Ishikawa (cell line): ENCODE measurements around the gene FOXP1.

ENCODE experiments used
- CEBPB ChIP-seq: IDR thresholded peaks from 2 replicates; pipeline ENCODE4 v1.6.1; 2012
- CREB1 ChIP-seq: IDR thresholded peaks from 2 replicates; pipeline ENCODE4 v1.6.1; 2012; ENCODE audit warnings: low read depth
- EGR1 ChIP-seq: IDR thresholded peaks from 2 replicates; pipeline ENCODE4 v1.6.1; 2012
- EP300 ChIP-seq: IDR thresholded peaks from 2 replicates; pipeline ENCODE4 v1.6.1; 2012; ENCODE audit warnings: borderline replicate concordance
- FOXM1 ChIP-seq: IDR thresholded peaks from 2 replicates; pipeline ENCODE4 v1.6.1; 2012; ENCODE audit warnings: low read depth, borderline replicate concordance
- MAX ChIP-seq: IDR thresholded peaks from 2 replicates; pipeline ENCODE4 v1.6.1; 2012
- NFIC ChIP-seq: IDR thresholded peaks from 2 replicates; pipeline ENCODE4 v1.6.1; 2012
- RAD21 ChIP-seq: IDR thresholded peaks from 2 replicates; pipeline ENCODE4 v1.6.1; 2012; ENCODE audit warnings: low read depth
- REST ChIP-seq: IDR thresholded peaks from 2 replicates; pipeline ENCODE4 v1.6.1; 2012; ENCODE audit warnings: low read depth, mild to moderate bottlenecking
- TAF1 ChIP-seq: IDR thresholded peaks from 2 replicates; pipeline ENCODE4 v1.6.1; 2012; ENCODE audit warnings: low read depth, mild to moderate bottlenecking
- TCF12 ChIP-seq: IDR thresholded peaks from 2 replicates; pipeline ENCODE4 v1.6.1; 2012; ENCODE audit warnings: low read depth
- TEAD4 ChIP-seq: IDR thresholded peaks from 2 replicates; pipeline ENCODE4 v1.6.1; 2012
- USF1 ChIP-seq: IDR thresholded peaks from 2 replicates; pipeline ENCODE4 v1.6.1; 2012
- YY1 ChIP-seq: IDR thresholded peaks from 2 replicates; pipeline ENCODE4 v1.6.1; 2012; ENCODE audit warnings: low read depth
- ZBTB7A ChIP-seq: IDR thresholded peaks from 2 replicates; pipeline ENCODE4 v1.6.1; 2012; ENCODE audit warnings: low read depth

The FOXP1 gene

GRCh38 chr3:71406972-71407810 is 176.3 kb downstream of the FOXP1 start:
- TF ChIP-seq CEBPB (no peak), YY1 (no peak), EGR1 (no peak), EP300 (no peak)

GRCh38 chr3:71402911-71403310 is 180.6 kb downstream of the FOXP1 start:
- TF ChIP-seq EGR1 (no peak), EP300 (no peak), TCF12 (no peak), YY1 (no peak), FOXM1 (no peak), RAD21 (no peak), USF1 (no peak), CREB1 (no peak), REST (no peak), TEAD4 (no peak), ZBTB7A (no peak), MAX (no peak), TAF1 (no peak), CEBPB (no peak), NFIC (no peak)

- TF ChIP-seq NFIC (no peak), RAD21 (no peak), MAX (no peak), YY1 (no peak), EP300 (no peak), REST (no peak), TEAD4 (no peak), TAF1 (no peak), CREB1 (no peak), USF1 (no peak), ZBTB7A (no peak), TCF12 (no peak), FOXM1 (no peak), CEBPB (no peak), EGR1 (no peak)
Measured at GRCh38 chr3:71402280-71402679, 181.2 kb downstream of the FOXP1 start.

GRCh38 chr3:71401695-71402231 is 181.8 kb downstream of the FOXP1 start:
- no peak for TF ChIP-seq CEBPB

- TF ChIP-seq TAF1 (no peak), EGR1 (no peak), CEBPB (no peak), USF1 (no peak), TEAD4 (no peak), EP300 (no peak), MAX (no peak), FOXM1 (no peak), RAD21 (no peak), ZBTB7A (no peak), CREB1 (no peak), YY1 (no peak), TCF12 (no peak), REST (no peak), NFIC (no peak)
Measured at GRCh38 chr3:71400986-71401451, 182.5 kb downstream of the FOXP1 start.
